ENCODE results near the gene AHRR. TPM values are rescaled to one million over a fixed set of nuclear protein-coding genes. Genes with fewer than 3 reads are reported as not detected.
"Not testable (repeated sequence)": the region's sequence is repeated elsewhere in the genome, so short reads cannot be mapped to it uniquely, and the experiment has no call there.

Gene AHRR
- total RNA-seq, 2 donors from 2014 or later: 1.9 to 2.1 TPM

- Histone ChIP-seq H3K9ac (ENCODE audit: low read depth in 2 of 2, low read length in 2 of 2) (peak overlapping the region; percentile 62 to 80), H3K27ac (peak overlapping the region; percentile 28), H3K27me3 (peaks cover 25% of the 10 kb centered on the region), H3K36me3 (no peaks in the 10 kb centered on the region), H3K4me3 (peak overlapping the region; percentile 48), H3K9me3 (no peaks in the 10 kb centered on the region), H3K4me1 (peaks cover 14% of the 10 kb centered on the region)
- no peak for TF ChIP-seq CTCF (IDR thresholded peaks at IDR 0.05)
- DNase-seq: peak; percentile 41
- intact Hi-C loops (cut with DNase I): loop anchor here (10.0 kb wide), 1 partner anchor 143 kb away; the partner anchor contains the start of gene CEP72
These were observed 150.7 kb downstream of the AHRR start for GRCh38 chr5:472076-472655.

- intact Hi-C loops (cut with DNase I): loop anchor here (10.0 kb wide), 1 partner anchor 142 kb away; the partner anchor contains the start of gene CEP72
- H3K4me1 ChIP-seq: peaks cover 14% of the 10 kb centered on the region
- peak; percentile 85 for DNase-seq
- peaks cover 33% of the 10 kb centered on the region for H3K27me3 ChIP-seq
- TF ChIP-seq CTCF (IDR thresholded peaks at IDR 0.05): no peak
- peak overlapping the region; percentile 50 for H3K27ac ChIP-seq
- no peaks in the 10 kb centered on the region for H3K36me3 ChIP-seq
- H3K4me3 ChIP-seq: peak overlapping the region; percentile 62
- peak overlapping the region; percentile 66 to 81 for H3K9ac ChIP-seq (ENCODE audit: low read depth in 2 of 2, low read length in 2 of 2)
- no peaks in the 10 kb centered on the region for H3K9me3 ChIP-seq
These were observed 151.4 kb downstream of the AHRR start for GRCh38 chr5:472656-473550.

GRCh38 chr5:473551-474192, 152.2 kb downstream of the AHRR start:
- Histone ChIP-seq H3K27me3 (peaks cover 36% of the 10 kb centered on the region), H3K36me3 (no peaks in the 10 kb centered on the region), H3K4me3 (peak overlapping the region; percentile 62), H3K4me1 (peaks cover 14% of the 10 kb centered on the region), H3K27ac (peak overlapping the region; percentile 50), H3K9me3 (no peaks in the 10 kb centered on the region), H3K9ac (ENCODE audit: low read depth in 2 of 2, low read length in 2 of 2) (peak overlapping the region; percentile 66 to 81)
- intact Hi-C loops (cut with DNase I): loop anchor here (10.0 kb wide), 1 partner anchor 141 kb away; the partner anchor contains the start of gene CEP72
- no peak for TF ChIP-seq CTCF (IDR thresholded peaks at IDR 0.05)
- DNase-seq: peak; percentile 32

GRCh38 chr5:474232-474839, 152.8 kb downstream of the AHRR start:
- H3K9ac ChIP-seq (ENCODE audit: low read depth in 2 of 2, low read length in 2 of 2); H3K36me3 ChIP-seq; DNase-seq; H3K27ac ChIP-seq; H3K9me3 ChIP-seq: not testable (repeated sequence)
- peaks cover 14% of the 10 kb centered on the region for H3K4me1 ChIP-seq
- intact Hi-C loops (cut with DNase I): loop anchor here (10.0 kb wide), 1 partner anchor 140 kb away; the partner anchor contains the start of gene CEP72
- H3K27me3 ChIP-seq: peaks cover 38% of the 10 kb centered on the region
- H3K4me3 ChIP-seq: peak overlapping the region; percentile 62

- DNase-seq: no peak
- peak overlapping the region in 1 of 2 donors; percentile 12 for H3K9ac ChIP-seq (ENCODE audit: low read depth in 2 of 2, low read length in 2 of 2)
- peaks cover 14% of the 10 kb centered on the region for H3K4me1 ChIP-seq
- H3K27ac ChIP-seq: no peak overlapping the region
- no peak overlapping the region for H3K4me3 ChIP-seq
- no peaks in the 10 kb centered on the region for H3K36me3 ChIP-seq
- H3K9me3 ChIP-seq: no peaks in the 10 kb centered on the region
- peaks cover 38% of the 10 kb centered on the region for H3K27me3 ChIP-seq
- intact Hi-C loops (cut with DNase I): loop anchor here (10.0 kb wide), 1 partner anchor 140 kb away; the partner anchor contains the start of gene CEP72
- no peak for TF ChIP-seq CTCF (IDR thresholded peaks at IDR 0.05)
These were observed 153.5 kb downstream of the AHRR start for GRCh38 chr5:474840-475661.

Measured in colonic mucosa (tissue), 4 donors.